ENCODE measurements around the gene UBE2J1. TPM values are rescaled to one million over a fixed set of nuclear protein-coding genes. Genes with fewer than 3 reads are reported as not detected.
A peak's percentile ranks its signal among the peaks of the same experiment; 100 is the strongest.

The UBE2J1 gene
- total and polyA plus RNA-seq, 8 donors, result 33.5 to 62.2 (median 52.7) TPM

- Histone ChIP-seq H3K4me1 (peaks cover 0 to 30% of the 10 kb centered on the region in 2 donors), H3K4me3 (no peak overlapping the region), H3K27ac (peak overlapping the region in 1 of 2 donors; percentile 62), H3K27me3 (no peaks in the 10 kb centered on the region), H3K9me3 (no peaks in the 10 kb centered on the region), H3K36me3 (no peaks in the 10 kb centered on the region)
- DNase-seq (no peak), ATAC-seq (peak; percentile 12)
- no peak for TF ChIP-seq CTCF (IDR thresholded peaks at IDR 0.05)
- intact Hi-C loops (cut with DNase I), result no loop called here
Measured at GRCh38 chr6:89379281-89379680, 26.8 kb upstream of the UBE2J1 start.

DNA sequence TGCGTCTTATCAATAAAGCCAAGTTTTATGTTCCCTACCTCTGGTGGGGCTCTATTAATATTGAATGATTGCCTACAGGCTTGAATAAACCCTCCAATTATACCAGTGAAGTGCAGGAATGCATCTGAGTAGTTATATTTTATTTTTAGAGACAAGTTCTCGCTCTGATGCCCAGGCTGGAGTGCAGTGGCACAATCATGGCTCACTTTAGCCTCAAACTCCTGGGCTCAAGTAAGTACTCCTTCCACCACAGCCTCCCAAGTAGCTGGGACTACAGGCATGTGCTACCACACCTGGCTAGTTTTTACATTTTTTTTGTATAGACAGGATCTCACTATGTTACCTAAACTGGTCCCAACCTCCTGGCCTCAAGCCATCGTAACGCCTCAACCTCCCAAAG is 26.1 kb upstream of the UBE2J1 start:
- ATAC-seq (no peak), DNase-seq (no peak)
- Histone ChIP-seq H3K4me1 (peaks cover 0 to 30% of the 10 kb centered on the region in 2 donors), H3K27me3 (no peaks in the 10 kb centered on the region), H3K4me3 (no peak overlapping the region), H3K36me3 (no peaks in the 10 kb centered on the region), H3K9me3 (no peaks in the 10 kb centered on the region), H3K27ac (peak overlapping the region in 1 of 2 donors; percentile 62)
- no peak for TF ChIP-seq CTCF (IDR thresholded peaks at IDR 0.05)
- intact Hi-C loops (cut with DNase I), result no loop called here

DNA sequence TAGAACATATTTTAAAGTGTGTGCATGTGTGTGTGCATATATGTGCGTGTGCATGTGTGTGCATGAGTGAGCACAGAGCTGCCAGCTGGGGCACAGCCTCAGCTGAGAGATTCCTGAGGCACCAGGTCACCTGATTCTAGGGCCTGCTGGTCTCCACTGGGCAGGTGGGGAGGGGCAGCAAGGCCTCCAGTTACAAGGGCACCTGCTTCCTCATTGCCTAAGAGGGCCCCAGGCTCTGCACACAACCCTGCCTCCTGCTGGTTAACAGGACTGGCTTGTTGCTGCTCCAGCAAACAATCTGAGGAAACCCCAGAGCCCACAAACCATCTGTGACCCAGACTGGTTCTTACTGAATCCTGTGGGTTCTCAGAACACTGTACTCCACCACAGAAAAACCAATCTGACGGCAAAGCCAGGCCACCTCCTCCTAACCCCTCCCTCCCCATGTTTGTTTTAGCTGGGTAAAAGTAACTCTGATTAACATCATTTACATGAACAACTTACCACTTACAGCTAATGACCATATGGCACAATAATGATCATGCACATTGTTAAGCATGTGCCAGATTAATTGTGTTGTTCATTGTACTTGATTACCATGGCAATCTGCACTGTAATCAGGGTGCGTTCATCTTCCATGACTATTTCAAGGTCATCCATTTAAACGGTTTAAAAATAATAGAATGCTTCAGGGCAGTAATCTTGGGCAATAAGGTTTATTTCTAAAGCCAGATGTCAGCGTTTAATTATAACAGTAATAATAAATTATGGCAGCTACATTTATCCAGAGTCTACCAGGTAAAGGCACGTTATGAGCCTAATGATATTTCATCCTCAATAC is 23.1 kb upstream of the UBE2J1 start:
- Histone ChIP-seq H3K9me3 (no peaks in the 10 kb centered on the region), H3K36me3 (no peaks in the 10 kb centered on the region), H3K4me3 (no peak overlapping the region), H3K4me1 (peaks cover 0 to 41% of the 10 kb centered on the region in 2 donors), H3K27ac (peak overlapping the region in 1 of 2 donors; percentile 45), H3K27me3 (no peaks in the 10 kb centered on the region)
- DNase-seq, result peak in 3 of 4 donors; percentile 68 to 87 (median 84)
- peak in 1 of 2 donors; percentile 14 for TF ChIP-seq CTCF (IDR thresholded peaks at IDR 0.05)
- intact Hi-C loops (cut with DNase I), result no loop called here
- ATAC-seq, result peak; percentile 92

- Histone ChIP-seq H3K27ac (peak overlapping the region; percentile 18 to 49), H3K4me1 (peaks cover 0 to 22% of the 10 kb centered on the region in 2 donors), H3K9me3 (no peaks in the 10 kb centered on the region), H3K36me3 (no peaks in the 10 kb centered on the region), H3K4me3 (no peak overlapping the region), H3K27me3 (no peaks in the 10 kb centered on the region)
- intact Hi-C loops (cut with DNase I), result no loop called here
- no peak for TF ChIP-seq CTCF (IDR thresholded peaks at IDR 0.05)
- DNase-seq, result peak in 1 of 4 donors; percentile 41
- ATAC-seq, result peak; percentile 58
Measured at GRCh38 chr6:89372506-89372901, 20.0 kb upstream of the UBE2J1 start.

DNA sequence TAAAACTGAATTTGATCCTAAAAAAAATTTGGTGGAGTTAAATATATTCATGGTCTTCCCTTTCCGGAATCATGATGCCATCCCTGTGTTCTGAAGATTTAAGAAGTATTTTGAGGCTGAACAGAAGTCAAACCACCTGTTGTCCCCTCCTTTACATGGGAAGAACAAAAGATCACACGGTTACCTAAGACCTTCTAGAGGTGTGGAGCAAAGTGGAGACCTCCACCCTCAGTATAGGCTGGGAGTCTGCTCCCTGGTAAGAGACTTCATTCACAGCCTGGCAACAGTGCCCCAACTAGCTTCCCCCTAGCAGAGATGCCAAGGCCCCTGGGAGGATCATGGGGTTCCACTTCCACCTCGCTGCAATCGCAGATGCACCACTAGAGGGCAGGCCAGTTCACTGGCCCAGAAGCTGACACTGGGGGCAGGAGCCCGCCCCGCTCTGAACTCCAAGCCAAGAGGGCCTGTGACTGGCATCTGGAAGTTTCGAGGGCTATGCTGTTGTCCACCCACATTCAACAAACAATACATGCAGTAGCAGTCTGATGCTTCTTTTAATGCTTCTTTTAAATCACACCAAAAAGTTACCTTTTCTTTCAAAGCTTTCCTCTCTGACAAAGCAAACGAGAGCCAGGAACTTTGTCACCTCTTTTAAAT is 19.5 kb upstream of the UBE2J1 start:
- ATAC-seq, result peak; percentile 91
- DNase-seq, result peak in 3 of 4 donors; percentile 64 to 92 (median 85)
- peak overlapping the region; percentile 18 to 49 for H3K27ac ChIP-seq
- H3K4me3 ChIP-seq, result no peak overlapping the region
- no peaks in the 10 kb centered on the region for H3K27me3 ChIP-seq
- no peaks in the 10 kb centered on the region for H3K9me3 ChIP-seq
- intact Hi-C loops (cut with DNase I), result no loop called here
- peak; percentile 93 to 95 for TF ChIP-seq CTCF (IDR thresholded peaks at IDR 0.05)
- peaks cover 0 to 22% of the 10 kb centered on the region in 2 donors for H3K4me1 ChIP-seq
- no peaks in the 10 kb centered on the region for H3K36me3 ChIP-seq
